ENCODE results near the gene DESI1.

DNA sequence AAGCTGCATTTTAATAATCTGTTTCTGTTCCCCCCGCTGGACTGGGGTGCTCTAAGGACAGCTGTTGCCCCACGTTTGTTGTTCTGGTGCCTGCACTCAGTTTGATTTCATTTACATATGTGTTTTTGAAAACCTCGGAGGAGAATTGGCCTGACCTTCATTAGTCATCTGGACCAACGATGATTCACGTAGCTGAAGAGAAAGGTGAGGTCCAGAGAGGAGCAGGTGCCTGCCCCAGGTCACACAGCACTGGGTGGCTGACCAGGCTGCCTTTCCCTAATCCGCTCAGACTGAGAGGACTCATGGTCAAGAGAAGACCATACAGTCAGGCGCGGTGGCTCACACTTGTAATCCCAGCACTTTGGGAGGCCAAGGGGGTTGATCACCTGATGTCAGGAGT is 56.3 kb downstream of the DESI1 start:
- TF ChIP-seq SUZ12 (IDR thresholded peaks at IDR 0.05; ENCODE audit: extremely low read depth, insufficient read depth, insufficient read length) = no peak
- TF ChIP-seq YY1 (IDR thresholded peaks at IDR 0.05; ENCODE audit: insufficient read depth, insufficient read length) = no peak
